SHP77 (cell line): ENCODE measurements around the gene ADSS2.

Experiments used
- DNase-seq, 2 experiments: peaks; one replicate each; lab custom pipeline; 2025; lab: John Stamatoyannopoulos, UW

Gene ADSS2

GRCh38 chr1:244445320-244446181 is 6.2 kb downstream of the ADSS2 start:
- DNase-seq = no peak

- DNase-seq = no peak
Measured at GRCh38 chr1:244444854-244445253, 6.9 kb downstream of the ADSS2 start.

- no peak for DNase-seq
Measured at GRCh38 chr1:244442850-244443249, 8.9 kb downstream of the ADSS2 start.

GRCh38 chr1:244439391-244440032 is 12.2 kb downstream of the ADSS2 start:
- DNase-seq = no peak

GRCh38 chr1:244437086-244437468 is 14.6 kb downstream of the ADSS2 start:
- no peak for DNase-seq

- no peak for DNase-seq
Measured at GRCh38 chr1:244436336-244437085, 15.2 kb downstream of the ADSS2 start.

- DNase-seq = no peak
Measured at GRCh38 chr1:244435562-244436205, 16.0 kb downstream of the ADSS2 start.

GRCh38 chr1:244431166-244431565 is 20.5 kb downstream of the ADSS2 start:
- DNase-seq = no peak

- DNase-seq = no peak
Measured at GRCh38 chr1:244429818-244430217, 21.9 kb downstream of the ADSS2 start.

- DNase-seq = no peak
Measured at GRCh38 chr1:244427647-244428046, 24.1 kb downstream of the ADSS2 start.

- no peak for DNase-seq
Measured at GRCh38 chr1:244424649-244425334, 26.9 kb downstream of the ADSS2 start.

- DNase-seq = no peak
Measured at GRCh38 chr1:244422174-244422573, 29.5 kb downstream of the ADSS2 start.

- no peak for DNase-seq
Measured at GRCh38 chr1:244419024-244419423, 32.7 kb downstream of the ADSS2 start.

GRCh38 chr1:244414543-244414942 is 37.2 kb downstream of the ADSS2 start:
- DNase-seq = no peak

- no peak for DNase-seq
Measured at GRCh38 chr1:244413736-244414135, 38.0 kb downstream of the ADSS2 start.

GRCh38 chr1:244412176-244412575 is 39.5 kb downstream of the ADSS2 start:
- DNase-seq = no peak

GRCh38 chr1:244409701-244410100 is 42.0 kb downstream of the ADSS2 start:
- DNase-seq = no peak

- no peak for DNase-seq
Measured at GRCh38 chr1:244406337-244406736, 45.4 kb downstream of the ADSS2 start.

- no peak for DNase-seq
Measured at GRCh38 chr1:244405856-244406255, 45.9 kb downstream of the ADSS2 start.

- no peak for DNase-seq
Measured at GRCh38 chr1:244403431-244403830, 48.3 kb downstream of the ADSS2 start.

GRCh38 chr1:244400974-244401373 is 50.7 kb downstream of the ADSS2 start:
- no peak for DNase-seq

- DNase-seq = no peak
Measured at GRCh38 chr1:244397131-244397530, 54.6 kb downstream of the ADSS2 start.
